BE2C (cell line): ENCODE data around the gene MDC1.
"Not testable (repeated sequence)": the region's sequence is repeated elsewhere in the genome, so short reads cannot be mapped to it uniquely, and the experiment has no call there.

Experiments
- DNase-seq: peaks from one replicate; pipeline ENCODE4 v3.0.0-alpha.2; 2020
- H3K27me3 ChIP-seq: fragments of 250-450 bp; sonication (Bioruptor Pico); 2 replicates; pipeline ENCODE4 v1.5.1; 2020; ENCODE audit warnings: mild to moderate bottlenecking
- H3K36me3 ChIP-seq: fragments of 250-450 bp; sonication (Bioruptor Pico); 2 replicates; pipeline ENCODE4 v1.5.1; 2020; ENCODE audit warnings: mild to moderate bottlenecking
- H3K4me1 ChIP-seq: fragments of 250-450 bp; sonication (Bioruptor Pico); 2 replicates; pipeline ENCODE4 v1.5.1; 2020
- H3K4me3 ChIP-seq: 2 replicates; pipeline ENCODE4 v1.5.1; 2011; ENCODE audit warnings: low read depth, low read length
- H3K9me3 ChIP-seq: fragments of 250-450 bp; sonication (Bioruptor Pico); 2 replicates; pipeline ENCODE4 v1.5.1; 2020
- CTCF ChIP-seq: IDR thresholded peaks from 2 replicates; pipeline ENCODE4 v1.5.1; 2012; ENCODE audit warnings: mild to moderate bottlenecking, low read depth, low read length

Gene MDC1

GRCh38 chr6:30721198-30722024, 4.3 kb upstream of the MDC1 start:
- peaks cover 56% of the 10 kb centered on the region for H3K36me3 ChIP-seq
- no peaks in the 10 kb centered on the region for H3K9me3 ChIP-seq
- peaks cover 6% of the 10 kb centered on the region for H3K4me1 ChIP-seq
- DNase-seq, result peak; percentile 95
- H3K4me3 ChIP-seq, result peak overlapping the region; percentile 96
- TF ChIP-seq CTCF, result 0 out of 2 replicates have a peak, but pooled peaks have one; percentile 15
- peaks cover 3% of the 10 kb centered on the region for H3K27me3 ChIP-seq

DNA sequence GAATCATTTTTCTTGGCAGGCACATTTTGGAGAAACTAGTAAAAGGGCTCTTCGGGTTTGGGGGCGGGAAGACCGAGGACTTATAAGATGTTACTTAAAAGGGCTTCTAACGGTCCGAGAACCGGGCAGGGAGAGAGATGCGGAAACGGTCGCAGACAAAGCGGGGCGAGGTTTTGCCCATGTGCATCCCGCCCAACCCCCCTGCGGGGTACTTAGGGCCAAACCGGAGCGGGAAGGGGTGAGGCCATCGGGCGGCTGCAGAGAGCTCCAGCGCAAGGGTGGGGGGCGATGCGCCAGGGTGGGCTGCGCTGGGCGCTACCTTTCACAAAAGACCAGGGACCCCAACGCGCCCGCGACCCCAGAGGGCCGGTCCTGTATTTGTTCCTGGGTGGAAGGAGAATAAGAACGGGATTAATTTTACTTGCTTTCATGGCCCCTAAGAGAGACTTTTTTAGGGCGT, 3.7 kb upstream of the MDC1 start:
- peak; percentile 85 for DNase-seq
- peak overlapping the region; percentile 96 for H3K4me3 ChIP-seq
- H3K36me3 ChIP-seq, result peaks cover 53% of the 10 kb centered on the region
- no peaks in the 10 kb centered on the region for H3K9me3 ChIP-seq
- peaks cover 3% of the 10 kb centered on the region for H3K27me3 ChIP-seq
- peaks cover 6% of the 10 kb centered on the region for H3K4me1 ChIP-seq
- no peak for TF ChIP-seq CTCF

GRCh38 chr6:30719791-30720737, 3.0 kb upstream of the MDC1 start, which contains the start of gene TUBB:
TSS of gene TUBB (plus strand) at chr6:30720352. CDS start at chr6:30720507, 155 bp downstream.
- H3K9me3 ChIP-seq, result no peaks in the 10 kb centered on the region
- DNase-seq, result peak; percentile 98
- peaks cover 46% of the 10 kb centered on the region for H3K36me3 ChIP-seq
- H3K4me3 ChIP-seq, result peak within 1 kb of the TSS; percentile 96
- peaks cover 6% of the 10 kb centered on the region for H3K4me1 ChIP-seq
- H3K27me3 ChIP-seq, result peaks cover 3% of the 10 kb centered on the region
- TF ChIP-seq CTCF, result no peak

DNA sequence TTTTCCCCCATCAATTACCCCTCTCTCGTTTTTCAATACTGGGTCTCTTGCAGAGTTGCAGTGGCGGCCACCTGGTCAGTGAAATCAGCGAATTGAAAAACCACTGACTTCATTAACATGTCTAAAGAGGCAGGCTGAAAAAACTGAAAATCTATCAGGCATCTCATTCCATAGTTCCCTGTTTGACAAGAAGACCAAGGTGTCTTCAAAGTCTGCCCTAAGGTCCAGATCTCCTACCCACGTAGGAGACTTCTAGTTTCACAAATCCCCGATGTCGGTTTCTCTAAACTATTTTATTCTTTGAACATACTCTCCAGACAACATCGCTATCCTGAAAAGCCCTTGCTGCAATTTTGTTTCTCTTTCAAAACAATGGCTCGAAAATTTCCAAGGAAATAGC, 2.3 kb upstream of the MDC1 start:
- TF ChIP-seq CTCF, result no peak
- Histone ChIP-seq H3K36me3 (peaks cover 39% of the 10 kb centered on the region), H3K4me1 (peaks cover 6% of the 10 kb centered on the region), H3K9me3 (no peaks in the 10 kb centered on the region), H3K27me3 (peaks cover 3% of the 10 kb centered on the region), H3K4me3 (peak overlapping the region; percentile 96)
- no peak for DNase-seq

DNA sequence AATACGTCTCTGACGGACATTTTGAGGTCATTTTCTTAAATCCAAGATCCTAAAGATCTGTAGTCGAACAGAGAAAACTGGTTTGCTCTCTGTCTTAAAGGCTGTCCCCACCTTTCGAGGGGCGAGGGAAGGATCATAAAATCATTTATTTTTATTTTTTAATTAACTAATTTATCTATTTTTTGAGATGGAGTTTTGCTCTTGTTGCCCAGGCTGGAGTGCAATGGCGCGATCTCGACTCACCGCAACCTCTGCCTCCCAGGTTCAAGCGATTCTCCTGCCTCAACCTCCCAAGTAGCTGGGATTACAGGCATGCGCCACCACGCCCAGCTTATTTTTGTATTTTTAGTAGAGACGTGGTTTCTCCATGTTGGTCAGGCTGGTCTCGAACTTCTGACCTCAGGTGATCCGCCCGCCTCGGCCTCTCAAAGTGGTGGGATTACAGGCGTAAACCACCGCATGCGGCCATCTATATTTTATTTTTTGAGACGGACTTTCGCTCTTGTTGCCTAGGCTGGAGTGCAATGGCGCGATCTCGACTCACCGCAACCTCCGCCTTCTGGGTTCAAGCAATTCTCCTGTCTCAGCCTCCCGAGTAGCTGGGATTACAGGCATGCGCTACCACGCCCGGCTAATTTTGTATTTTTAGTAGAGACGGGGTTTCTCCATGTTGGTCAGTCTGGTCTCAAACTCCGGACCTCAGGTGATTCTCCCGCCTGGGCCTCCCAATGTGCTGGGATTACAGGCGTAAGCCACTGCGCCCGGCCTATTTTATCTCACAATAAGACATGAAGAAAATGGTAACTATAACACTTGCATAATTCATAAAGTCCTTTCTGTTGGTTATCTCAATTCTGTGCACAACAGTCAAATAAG, 1.0 kb upstream of the MDC1 start:
- not testable (repeated sequence) for DNase-seq, H3K27me3 ChIP-seq, H3K9me3 ChIP-seq, H3K4me1 ChIP-seq
- H3K36me3 ChIP-seq, result peaks cover 34% of the 10 kb centered on the region
- peak overlapping the region; percentile 75 for H3K4me3 ChIP-seq

GRCh38 chr6:30716879-30717128, 277 bp downstream of the MDC1 start:
- Histone ChIP-seq H3K36me3 (peaks cover 34% of the 10 kb centered on the region), H3K4me1 (no peaks in the 10 kb centered on the region; the same call in 1 of the 2 replicates)
- no peak for TF ChIP-seq CTCF

More at GRCh38 chr6:30716879-30717128, 277 bp downstream of the MDC1 start:
- DNase-seq, result no peak
- Histone ChIP-seq H3K27me3 (peaks cover 3% of the 10 kb centered on the region), H3K9me3 (no peaks in the 10 kb centered on the region), H3K4me3 (peak overlapping the region; percentile 70)
